ENCODE data around the gene TTC23L.

Gene TTC23L

DNA sequence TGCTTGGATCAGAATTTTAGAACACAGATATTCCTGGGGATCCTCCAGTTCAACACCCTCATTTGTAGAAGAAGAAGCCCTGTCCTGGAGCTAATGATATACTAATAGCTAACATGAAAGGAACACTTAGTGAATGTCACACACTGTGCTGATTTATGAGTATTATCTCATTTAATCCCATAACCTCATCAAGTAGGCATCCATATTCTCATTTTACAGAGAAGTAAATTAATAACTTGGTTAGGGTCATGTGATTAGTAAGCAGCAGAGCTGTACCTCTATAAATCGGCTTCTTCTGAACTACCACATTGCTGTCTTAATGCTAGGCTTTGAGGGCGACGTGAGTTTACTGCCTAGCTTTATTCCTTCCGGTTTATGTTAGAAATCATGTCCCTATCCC, 6.0 kb downstream of the TTC23L start:
- no peak overlapping the region for H3K4me3 ChIP-seq (ENCODE audit: low read length)
- TF ChIP-seq CTCF (IDR thresholded peaks at IDR 0.05; ENCODE audit: insufficient read depth, low read depth, low read length, missing control alignments), result no peak
- DNase-seq (ENCODE audit: low read depth), result no peak

GRCh38 chr5:34847056-34847455, 8.1 kb downstream of the TTC23L start:
- TF ChIP-seq CTCF (IDR thresholded peaks at IDR 0.05; ENCODE audit: insufficient read depth, low read depth, low read length, missing control alignments), result no peak
- H3K4me3 ChIP-seq (ENCODE audit: low read length), result no peak overlapping the region
- no peak for DNase-seq (ENCODE audit: low read depth)

GRCh38 chr5:34847552-34847951, 8.6 kb downstream of the TTC23L start:
- DNase-seq (ENCODE audit: low read depth), result no peak
- H3K4me3 ChIP-seq (ENCODE audit: low read length), result no peak overlapping the region
- TF ChIP-seq CTCF (IDR thresholded peaks at IDR 0.05; ENCODE audit: insufficient read depth, low read depth, low read length, missing control alignments), result no peak

DNA sequence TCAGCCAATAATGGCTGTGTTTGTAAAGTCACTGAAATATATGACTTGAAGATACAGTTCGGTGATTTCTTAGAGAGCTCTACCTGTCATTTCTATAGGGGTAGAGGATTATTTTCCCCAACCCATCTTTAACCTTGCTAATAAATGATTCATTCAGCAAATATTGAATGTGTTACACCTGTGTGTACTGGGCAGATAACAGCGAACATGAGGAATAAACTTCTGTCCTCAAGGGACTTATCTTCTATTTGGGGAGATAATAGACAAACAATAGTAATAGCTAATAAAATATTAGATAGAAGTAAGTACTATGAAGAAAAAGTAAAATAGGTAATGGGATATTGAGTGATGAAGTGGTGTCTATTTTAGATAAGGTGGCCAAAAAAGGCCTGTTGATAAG, 9.3 kb downstream of the TTC23L start:
- no peak overlapping the region for H3K4me3 ChIP-seq (ENCODE audit: low read length)
- no peak for DNase-seq (ENCODE audit: low read depth)
- TF ChIP-seq CTCF (IDR thresholded peaks at IDR 0.05; ENCODE audit: insufficient read depth, low read depth, low read length, missing control alignments), result no peak

- H3K4me3 ChIP-seq (ENCODE audit: low read length), result no peak overlapping the region
- no peak for DNase-seq (ENCODE audit: low read depth)
- no peak for TF ChIP-seq CTCF (IDR thresholded peaks at IDR 0.05; ENCODE audit: insufficient read depth, low read depth, low read length, missing control alignments)
Measured at GRCh38 chr5:34849253-34849652, 10.3 kb downstream of the TTC23L start.

DNA sequence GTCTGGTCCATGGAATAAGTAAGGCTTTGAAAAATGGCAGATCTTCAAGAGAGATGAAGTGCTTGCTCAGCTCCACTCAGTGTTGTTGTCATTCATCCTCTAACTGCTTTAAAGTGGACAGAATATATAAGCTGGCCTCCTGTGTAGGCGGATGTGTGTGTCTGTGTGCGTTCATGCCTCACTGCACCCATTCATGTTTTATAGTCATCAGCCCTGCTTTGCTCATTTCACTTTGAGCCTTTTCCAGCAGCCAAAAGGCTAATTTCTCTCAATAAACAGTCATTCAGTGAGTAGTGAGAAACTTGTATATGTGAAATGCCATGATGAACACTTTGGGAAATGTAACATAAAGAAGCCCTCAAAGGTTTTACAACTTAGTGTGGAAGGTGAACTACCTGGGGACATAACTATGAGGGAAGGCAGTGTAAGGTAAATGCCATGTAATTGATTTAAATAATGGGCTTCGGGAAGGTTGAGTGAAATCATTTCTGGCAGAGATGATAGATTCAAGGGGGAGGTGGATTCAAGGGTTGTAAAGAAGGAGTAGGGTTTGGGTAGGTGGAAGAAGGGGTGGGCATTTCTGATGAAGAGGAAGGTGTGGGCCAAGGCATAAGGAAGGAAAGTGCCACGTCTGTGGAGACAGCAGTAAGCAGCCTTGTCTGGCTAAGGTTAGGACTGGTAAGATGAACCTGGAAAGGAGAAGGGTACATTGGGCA, 15.7 kb downstream of the TTC23L start:
- no peak for DNase-seq (ENCODE audit: low read depth)
- no peak overlapping the region for H3K4me3 ChIP-seq (ENCODE audit: low read length)
- TF ChIP-seq CTCF (IDR thresholded peaks at IDR 0.05; ENCODE audit: insufficient read depth, low read depth, low read length, missing control alignments), result no peak

DNA sequence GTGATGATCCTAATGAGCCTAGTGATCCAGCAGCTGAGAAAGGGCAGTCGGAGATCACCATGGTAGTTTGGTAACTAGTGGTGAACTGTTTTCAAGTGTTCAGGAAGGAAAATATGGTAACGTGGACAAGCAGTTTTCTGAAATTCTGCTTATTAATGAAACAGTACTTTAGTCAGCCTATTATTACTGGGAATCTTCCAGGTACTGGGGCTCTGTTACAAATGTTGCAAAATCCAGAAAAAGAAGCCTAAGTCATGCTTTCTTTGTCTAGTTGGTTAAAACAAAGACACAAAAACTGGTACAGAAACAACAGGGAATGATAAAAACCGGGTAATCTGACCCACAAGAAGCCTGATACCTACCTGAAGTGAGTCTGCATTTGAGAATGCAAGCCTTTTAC, 18.2 kb downstream of the TTC23L start:
- no peak for TF ChIP-seq CTCF (IDR thresholded peaks at IDR 0.05; ENCODE audit: insufficient read depth, low read depth, low read length, missing control alignments)
- H3K4me3 ChIP-seq (ENCODE audit: low read length), result no peak overlapping the region
- no peak for DNase-seq (ENCODE audit: low read depth)
